Coronary artery (tissue), 2 donors: ENCODE results near the gene HSPA12A.

Experiments used
- DNase-seq: peaks from one replicate; pipeline ENCODE4 v3.0.0-alpha.2; 2017; ENCODE audit warnings: low spot score
- H3K27ac ChIP-seq, 2 donors: fragments of 200-600 bp; sonication (generic); one replicate each; pipeline ENCODE4 v1.5.1; 2016 to 2019
- H3K4me3 ChIP-seq: fragments of 200-600 bp; sonication (generic); 2 replicates; pipeline ENCODE4 v1.5.1; 2016; ENCODE audit warnings: mild to moderate bottlenecking, moderate library complexity
- CTCF ChIP-seq: fragments of 200-600 bp; sonication (generic); IDR thresholded peaks from one replicate; pipeline ENCODE4 v1.5.1; 2019; ENCODE audit warnings: antibody characterized with exemption

Gene HSPA12A

GRCh38 chr10:116668446-116668845 is 73.9 kb downstream of the HSPA12A start:
- DNase-seq, result no peak

GRCh38 chr10:116668018-116668417 is 74.3 kb downstream of the HSPA12A start:
- TF ChIP-seq CTCF, result no peak
- Histone ChIP-seq H3K27ac (no peak overlapping the region), H3K4me3 (no peak overlapping the region)
- no peak for DNase-seq

More at GRCh38 chr10:116668446-116668845, 73.9 kb downstream of the HSPA12A start:
- no peak for TF ChIP-seq CTCF
- Histone ChIP-seq H3K27ac (no peak overlapping the region), H3K4me3 (no peak overlapping the region)

- Histone ChIP-seq H3K27ac (no peak overlapping the region), H3K4me3 (no peak overlapping the region)
- no peak for TF ChIP-seq CTCF
- DNase-seq, result no peak
Measured at GRCh38 chr10:116667484-116667883, 74.9 kb downstream of the HSPA12A start.

- H3K4me3 ChIP-seq, result peak overlapping the region; percentile 64
- DNase-seq, result no peak
- peak overlapping the region in 1 of 2 donors; percentile 36 for H3K27ac ChIP-seq
- TF ChIP-seq CTCF, result no peak
Measured at GRCh38 chr10:116665541-116666125, 76.7 kb downstream of the HSPA12A start.

GRCh38 chr10:116664631-116665030 is 77.7 kb downstream of the HSPA12A start:
- no peak overlapping the region for H3K4me3 ChIP-seq
- peak overlapping the region in 1 of 2 donors; percentile 32 for H3K27ac ChIP-seq
- no peak for TF ChIP-seq CTCF
- DNase-seq, result no peak

- no peak overlapping the region for H3K27ac ChIP-seq
- no peak for TF ChIP-seq CTCF
- no peak overlapping the region for H3K4me3 ChIP-seq
- DNase-seq, result no peak
Measured at GRCh38 chr10:116663342-116663741, 79.0 kb downstream of the HSPA12A start.

- Histone ChIP-seq H3K4me3 (no peak overlapping the region), H3K27ac (no peak overlapping the region)
- TF ChIP-seq CTCF, result no peak
- DNase-seq, result no peak
Measured at GRCh38 chr10:116660860-116661259, 81.5 kb downstream of the HSPA12A start.
